SH-SY5Y (cell line): ENCODE results near the gene ASPRV1.

Experiments used
- GATA2 ChIP-seq: IDR thresholded peaks from 2 replicates; pipeline ENCODE4 v1.6.1; 2011; ENCODE audit warnings: mild to moderate bottlenecking, low read depth, low read length
- GATA3 ChIP-seq: IDR thresholded peaks from 2 replicates; pipeline ENCODE4 v1.6.1; 2011; ENCODE audit warnings: low read depth, mild to moderate bottlenecking, low read length, moderate library complexity

DNA sequence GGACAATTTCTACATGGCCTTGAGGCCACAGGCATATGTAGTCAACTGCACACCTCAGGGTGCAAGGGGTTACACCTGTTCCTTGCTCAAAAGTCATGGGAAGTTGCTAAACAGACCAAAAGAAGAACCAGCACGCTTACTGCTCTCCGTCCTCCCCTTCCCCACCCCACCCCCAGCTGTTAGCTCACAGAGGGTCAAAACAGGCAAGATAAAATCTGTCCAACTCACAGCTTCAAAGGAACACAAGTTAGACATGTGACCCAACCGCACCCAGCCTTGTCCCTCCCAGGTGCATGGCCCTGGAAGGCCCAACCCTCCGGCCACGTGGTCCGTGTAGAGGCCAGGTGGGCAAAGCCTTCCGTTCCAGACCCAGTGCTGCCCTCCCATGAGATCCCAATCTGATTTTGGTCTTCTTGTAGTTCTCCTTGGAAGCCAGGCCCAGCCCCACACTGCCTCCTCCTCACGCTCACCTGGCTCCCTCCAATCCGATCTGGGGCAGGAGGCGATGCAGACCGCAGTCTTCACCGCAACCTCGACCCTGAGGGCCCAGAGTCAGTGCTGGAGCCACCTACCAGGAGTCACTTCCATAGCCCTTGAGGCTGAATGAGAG, 14.5 kb upstream of the ASPRV1 start:
- TF ChIP-seq GATA2 (no peak), GATA3 (no peak)
